Omental fat pad (tissue), 4 donors: ENCODE results near the gene CALD1. TPM values are rescaled to one million over a fixed set of nuclear protein-coding genes. Genes with fewer than 3 reads are reported as not detected.

Source experiments
- ATAC-seq: fragments of 150-250 bp; one replicate; pipeline ENCODE4 v1.9.1; 2016; ENCODE audit warnings: mild to moderate bottlenecking, moderate library complexity; ENCODE audit not compliant: low FRiP score
- DNase-seq: peaks from one replicate; pipeline ENCODE4 v3.0.0-alpha.2; 2019; ENCODE audit warnings: low spot score
- CTCF ChIP-seq, 3 donors: fragments of 450-650 bp; IDR thresholded peaks; one replicate each; pipeline ENCODE4 v1.5.1; 2016 to 2017; ENCODE audit warnings: antibody characterized with exemption in 3 of 3, mild to moderate bottlenecking in 3 of 3, moderate library complexity in 2 of 3
- total RNA-seq, 4 donors: library from RNA; depleted of rRNA; stranded (reverse); fragments of >200 nt; gene quantifications; one replicate each; pipeline ENCODE4 v1.1.0, GENCODE V29; 2016

The CALD1 gene, protein sequence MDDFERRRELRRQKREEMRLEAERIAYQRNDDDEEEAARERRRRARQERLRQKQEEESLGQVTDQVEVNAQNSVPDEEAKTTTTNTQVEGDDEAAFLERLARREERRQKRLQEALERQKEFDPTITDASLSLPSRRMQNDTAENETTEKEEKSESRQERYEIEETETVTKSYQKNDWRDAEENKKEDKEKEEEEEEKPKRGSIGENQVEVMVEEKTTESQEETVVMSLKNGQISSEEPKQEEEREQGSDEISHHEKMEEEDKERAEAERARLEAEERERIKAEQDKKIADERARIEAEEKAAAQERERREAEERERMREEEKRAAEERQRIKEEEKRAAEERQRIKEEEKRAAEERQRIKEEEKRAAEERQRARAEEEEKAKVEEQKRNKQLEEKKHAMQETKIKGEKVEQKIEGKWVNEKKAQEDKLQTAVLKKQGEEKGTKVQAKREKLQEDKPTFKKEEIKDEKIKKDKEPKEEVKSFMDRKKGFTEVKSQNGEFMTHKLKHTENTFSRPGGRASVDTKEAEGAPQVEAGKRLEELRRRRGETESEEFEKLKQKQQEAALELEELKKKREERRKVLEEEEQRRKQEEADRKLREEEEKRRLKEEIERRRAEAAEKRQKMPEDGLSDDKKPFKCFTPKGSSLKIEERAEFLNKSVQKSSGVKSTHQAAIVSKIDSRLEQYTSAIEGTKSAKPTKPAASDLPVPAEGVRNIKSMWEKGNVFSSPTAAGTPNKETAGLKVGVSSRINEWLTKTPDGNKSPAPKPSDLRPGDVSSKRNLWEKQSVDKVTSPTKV
- total RNA-seq, result 100 to 1,000 TPM; 195 to 347 (median 250) TPM

GRCh38 chr7:134778941-134779740, at the start of gene CALD1:
CALD1 (plus strand) TSS chr7:134779634; CDS start chr7:134867734, 88,100 bp downstream.
- DNase-seq (peak; percentile 40), ATAC-seq (peak; percentile 80)
- TF ChIP-seq CTCF (IDR thresholded peaks at IDR 0.05), result no peak

GRCh38 chr7:134729895-134730294, 49.5 kb upstream of the CALD1 start:
- no peak for TF ChIP-seq CTCF (IDR thresholded peaks at IDR 0.05)
- ATAC-seq, result peak; percentile 33

GRCh38 chr7:134730411-134730829, 49.0 kb upstream of the CALD1 start:
- no peak for TF ChIP-seq CTCF (IDR thresholded peaks at IDR 0.05)
- ATAC-seq (peak; percentile 84), DNase-seq (no peak)

More at GRCh38 chr7:134729895-134730294, 49.5 kb upstream of the CALD1 start:
- no peak for DNase-seq

DNA sequence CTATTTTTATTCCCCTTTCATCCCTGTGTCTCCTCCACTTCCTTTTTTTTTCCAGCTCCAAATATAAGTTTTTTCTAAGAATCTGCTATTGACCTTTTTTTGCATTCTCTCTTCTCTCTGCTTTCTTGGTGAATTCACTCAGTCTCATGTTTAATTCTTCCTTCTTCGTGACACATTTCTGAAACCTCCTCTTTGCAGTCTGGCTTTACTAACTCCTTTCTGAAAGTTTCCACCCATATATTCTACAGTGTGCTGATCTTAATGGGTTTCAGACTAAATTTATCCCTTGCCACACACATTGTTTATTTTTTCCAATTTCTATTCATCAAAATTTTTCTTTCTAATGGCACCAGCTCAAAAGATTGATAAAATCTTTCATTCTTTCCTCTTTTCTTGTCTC, 47.8 kb upstream of the CALD1 start:
- no peak for TF ChIP-seq CTCF (IDR thresholded peaks at IDR 0.05)
- DNase-seq, result no peak
- no peak for ATAC-seq

- ATAC-seq (no peak), DNase-seq (no peak)
Measured at GRCh38 chr7:134732728-134733127, 46.7 kb upstream of the CALD1 start.

More at GRCh38 chr7:134732728-134733127, 46.7 kb upstream of the CALD1 start:
- no peak for TF ChIP-seq CTCF (IDR thresholded peaks at IDR 0.05)
